Keratinocyte (primary cell): ENCODE data around the gene RSPO3.

Experiments
- CTCF ChIP-seq, 3 experiments: IDR thresholded peaks in 1 of 3; conservative IDR thresholded peaks in 1 of 3; optimal IDR thresholded peaks in 1 of 3; 2 replicates in 2 of 3; 3 replicates in 1 of 3; pipeline versions ENCODE3 to v1.5.1; 2011; ENCODE audit warnings: low read length in 3 of 3, mild to moderate bottlenecking in 3 of 3, moderate library complexity in 2 of 3, control low read depth in 1 of 3, inconsistent platforms in 1 of 3; ENCODE audit not compliant: insufficient read depth in 2 of 3; ENCODE audit errors: extremely low read depth in 1 of 3
- EZH2 ChIP-seq: IDR thresholded peaks from one replicate; pipeline ENCODE4 v1.6.1; 2012; ENCODE audit warnings: inconsistent platforms, mild to moderate bottlenecking, low read length, moderate library complexity

GRCh38 chr6:127120787-127121636 lies 2.5 kb downstream of the RSPO3 start:
- TF ChIP-seq CTCF (optimal IDR thresholded peaks at IDR 0.05 in 1 of 3, IDR thresholded peaks at IDR 0.05 in 1 of 3, conservative IDR thresholded peaks at IDR 0.05 in 1 of 3; ENCODE audit: extremely low read depth in 1 of 3, insufficient read depth in 2 of 3, low read length in 3 of 3) = peak; percentile 87 to 94 (median 92)
- peak; percentile 41 for TF ChIP-seq EZH2
